Stimulated activated CD4-positive, alpha-beta T cell treated with anti-CD3 and anti-CD28 coated beads, Interleukin-15, amount 100 ng/mL, for 48 hours (primary cell): ENCODE results near the gene STK25.
A peak's percentile ranks its signal among the peaks of the same experiment; 100 is the strongest.
"Not testable (repeated sequence)": the region's sequence is repeated elsewhere in the genome, so short reads cannot be mapped to it uniquely, and the experiment has no call there.

Experiments
- DNase-seq, 2 donors: peaks; one replicate each; pipeline ENCODE4 v3.0.0-alpha.2; 2020; ENCODE audit warnings: low read depth in 2 of 2

STK25 gene

GRCh38 chr2:241463276-241464135 is 44.9 kb downstream of the STK25 start:
- DNase-seq: no peak

GRCh38 chr2:241461693-241462677 is 46.4 kb downstream of the STK25 start:
- no peak for DNase-seq

DNA sequence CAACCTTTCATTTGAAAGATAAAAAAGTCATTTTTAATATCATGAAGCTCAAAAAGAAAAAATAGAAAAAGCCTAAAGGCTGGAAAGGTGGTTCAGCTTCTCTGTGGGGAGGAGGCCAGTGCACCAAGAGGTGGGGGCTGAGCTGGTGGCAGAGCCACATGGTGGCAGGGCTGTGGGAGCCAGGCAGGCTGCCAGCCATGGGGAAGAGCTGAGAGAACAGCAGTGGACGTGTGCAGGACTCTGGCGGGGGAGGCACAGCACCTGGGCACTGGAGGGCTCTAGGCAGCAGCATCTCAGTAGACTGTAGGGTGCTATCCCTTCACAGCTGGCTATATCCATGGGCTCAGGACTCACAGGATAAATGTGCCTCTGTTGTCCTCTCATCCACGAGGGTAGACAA is 47.8 kb downstream of the STK25 start:
- no peak for DNase-seq

GRCh38 chr2:241459520-241459919 is 48.9 kb downstream of the STK25 start:
- no peak for DNase-seq

DNA sequence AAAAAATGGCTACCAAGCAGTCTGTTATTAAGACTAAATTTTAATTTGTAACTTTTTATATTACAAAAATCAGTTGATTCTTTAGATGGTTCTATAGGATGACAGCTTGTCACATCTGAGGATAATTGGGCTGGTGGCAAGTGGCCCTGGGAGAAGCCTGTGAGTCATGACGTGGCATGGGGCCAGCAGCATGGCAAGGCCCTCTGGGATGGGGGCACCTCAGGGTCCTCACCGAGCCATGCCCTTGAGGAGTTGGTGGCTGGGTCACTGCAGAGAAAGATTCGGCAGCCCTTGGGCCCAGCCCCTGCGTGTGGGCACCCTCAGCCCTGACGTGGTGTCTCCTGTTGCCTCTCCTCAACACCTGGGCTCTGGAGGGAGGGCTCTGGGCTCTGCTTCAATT is 49.7 kb downstream of the STK25 start:
- DNase-seq: no peak

DNA sequence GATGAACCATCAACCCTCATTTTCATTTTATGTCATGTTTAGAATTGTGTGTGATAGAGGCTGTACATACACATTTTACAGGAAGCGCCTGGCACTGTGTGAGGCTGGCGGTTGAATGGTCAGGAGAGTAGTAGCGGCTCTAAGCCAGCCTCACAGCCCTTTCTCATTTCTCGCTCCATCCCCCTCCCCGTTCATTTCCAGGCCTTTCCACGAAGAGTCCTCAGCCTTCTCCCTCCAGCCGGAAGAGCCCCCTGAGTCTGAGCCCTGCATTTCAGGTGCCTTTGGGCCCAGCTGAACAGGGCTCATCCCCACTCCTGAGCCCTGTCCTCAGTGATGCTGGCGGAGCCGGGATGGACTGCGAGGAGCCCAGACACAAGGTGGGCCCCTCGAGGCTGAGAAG is 51.8 kb downstream of the STK25 start:
- no peak for DNase-seq

GRCh38 chr2:241454837-241455485 is 53.4 kb downstream of the STK25 start:
- DNase-seq: no peak

DNA sequence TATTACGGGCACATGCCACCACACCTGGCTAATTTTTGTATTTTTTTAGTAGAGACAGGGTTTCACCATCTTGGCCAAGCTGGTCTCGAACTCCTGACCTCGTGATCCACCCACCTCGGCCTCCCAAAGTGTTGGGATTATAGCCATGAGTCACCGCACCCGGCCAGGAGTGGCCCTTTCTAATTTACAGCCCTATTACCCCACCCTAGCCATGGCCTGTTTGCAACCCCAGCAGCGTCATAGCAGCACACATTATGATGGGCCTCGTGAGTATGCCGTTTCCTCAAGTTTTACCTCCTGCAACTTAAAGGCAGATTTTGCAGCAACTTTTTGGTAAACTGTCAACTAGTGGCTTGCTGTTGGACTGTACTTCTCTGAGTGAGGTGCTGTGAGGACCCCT is 54.5 kb downstream of the STK25 start:
- DNase-seq: not testable (repeated sequence)

GRCh38 chr2:241451840-241452506 is 56.4 kb downstream of the STK25 start:
- no peak for DNase-seq

DNA sequence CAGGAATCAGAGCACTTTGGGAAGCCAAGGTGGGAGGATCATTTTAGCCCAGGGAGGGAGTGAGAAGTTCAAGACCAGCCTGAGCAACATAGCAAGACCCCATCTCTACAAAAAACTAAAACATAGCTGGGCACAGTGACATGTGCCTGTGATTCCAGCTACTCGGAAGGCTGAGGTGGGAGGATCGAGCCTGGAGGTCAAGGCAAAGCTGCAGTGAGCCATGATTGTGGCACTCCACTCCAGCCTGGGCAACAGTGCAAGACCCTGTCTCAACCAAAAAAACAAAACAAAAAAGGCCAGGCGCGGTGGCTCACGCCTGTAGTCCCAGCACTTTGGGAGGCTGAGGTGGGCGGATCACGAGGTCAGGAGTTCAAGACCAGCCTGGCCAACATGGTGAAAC is 58.3 kb downstream of the STK25 start:
- DNase-seq: not testable (repeated sequence)

GRCh38 chr2:241445426-241445825 is 63.0 kb downstream of the STK25 start:
- DNase-seq: peak in 1 of 2 donors; percentile 4

- peak; percentile 90 to 91 for DNase-seq
These were observed 64.7 kb downstream of the STK25 start for GRCh38 chr2:241443486-241444223.
